ENCODE results near the gene INPP5D. TPM values are rescaled to one million over a fixed set of nuclear protein-coding genes. Genes with fewer than 3 reads are reported as not detected.

The INPP5D gene
- total and polyA plus RNA-seq, 2 of the 13 experiments (the other 11 are each of a cell fraction or from before 2014, with no cell fraction given) = 16.7 to 18.0 TPM

GRCh38 chr2:233063269-233063975, 3.3 kb downstream of the INPP5D start (continued):
- TF ChIP-seq ZNF597 (CRISPR knock-in tag; IDR thresholded peaks at IDR 0.05) (no peak), TBL1XR1 (IDR thresholded peaks at IDR 0.05; ENCODE audit: borderline replicate concordance, low read length, partially characterized antibody) (peak; percentile 96), ATF7 (IDR thresholded peaks at IDR 0.05) (no peak), ATF7 (CRISPR knock-in tag; IDR thresholded peaks at IDR 0.05) (peak; percentile 63; the same call in 1 of the 2 replicates), SMARCE1 (IDR thresholded peaks at IDR 0.05; ENCODE audit: borderline replicate concordance) (no peak), MTF2 (CRISPR knock-in tag; IDR thresholded peaks at IDR 0.05; ENCODE audit: borderline replicate concordance) (no peak), KAT8 (CRISPR knock-in tag; IDR thresholded peaks at IDR 0.05) (peak; percentile 83), MBNL3 (CRISPR knock-in tag; conservative IDR thresholded peaks at IDR 0.05) (no peak), NFE2 (CRISPR knock-in tag; IDR thresholded peaks at IDR 0.05) (0 out of 2 replicates have a peak, but pooled peaks have one; percentile 31), ATRX (CRISPR knock-in tag; IDR thresholded peaks at IDR 0.05; ENCODE audit: borderline replicate concordance) (no peak), ZSCAN9 (CRISPR knock-in tag; IDR thresholded peaks at IDR 0.05; ENCODE audit: borderline replicate concordance) (peak; percentile 85), ZBTB8A (CRISPR knock-in tag; IDR thresholded peaks at IDR 0.05; ENCODE audit: borderline replicate concordance, low read depth) (no peak), ZNF713 (CRISPR knock-in tag; IDR thresholded peaks at IDR 0.05) (no peak), RBM39 (IDR thresholded peaks at IDR 0.05; ENCODE audit: low read depth, low read length, poor library complexity, severe bottlenecking) (no peak), BATF2 (CRISPR knock-in tag; IDR thresholded peaks at IDR 0.05) (no peak), RCOR2 (CRISPR knock-in tag; IDR thresholded peaks at IDR 0.05) (peak; percentile 73), NR2F6 (IDR thresholded peaks at IDR 0.05) (peak; percentile 89), NR2F6 (CRISPR knock-in tag; IDR thresholded peaks at IDR 0.05) (peak; percentile 95), ATAD3A (CRISPR knock-in tag; IDR thresholded peaks at IDR 0.05) (no peak), ZNF446 (CRISPR knock-in tag; IDR thresholded peaks at IDR 0.05) (no peak), IKZF1 (IDR thresholded peaks at IDR 0.05) (no peak), KLF9 (CRISPR knock-in tag; IDR thresholded peaks at IDR 0.05; ENCODE audit: low read depth) (no peak; the same call in 1 of the 2 replicates), CREBL2 (CRISPR knock-in tag; IDR thresholded peaks at IDR 0.05; ENCODE audit: borderline replicate concordance) (no peak), MLXIP (CRISPR knock-in tag; IDR thresholded peaks at IDR 0.05; ENCODE audit: borderline replicate concordance) (peak; percentile 67; the same call in 1 of the 2 replicates), ZBTB42 (CRISPR knock-in tag; IDR thresholded peaks at IDR 0.05) (peak; percentile 89; the same call in 1 of the 2 replicates), DBP (CRISPR knock-in tag; IDR thresholded peaks at IDR 0.05; ENCODE audit: not compliant biosample characterization) (no peak), ZNF337 (CRISPR knock-in tag; IDR thresholded peaks at IDR 0.05; ENCODE audit: borderline replicate concordance, low read depth) (peak; percentile 98)
